Keratinocyte (primary cell): ENCODE results near the gene P2RX1. TPM values are rescaled to one million over a fixed set of nuclear protein-coding genes. Genes with fewer than 3 reads are reported as not detected.

Experiments used
- DNase-seq: peaks from one replicate; pipeline ENCODE4 v3.0.0-alpha.2; 2011; ENCODE audit warnings: low read depth, missing footprints, low spot score
- FAIRE-seq: peaks from 2 replicates; lab custom pipeline; 2011; peaks lifted over from hg19 to GRCh38; lab: Jason Lieb, UNC
- H2AFZ ChIP-seq: 2 replicates; pipeline ENCODE4 v1.6.0; 2012; ENCODE audit warnings: low read length, control low read depth, inconsistent platforms; ENCODE audit not compliant: control insufficient read depth
- H3K27ac ChIP-seq: 2 replicates; pipeline ENCODE4 v1.5.1; 2011; ENCODE audit warnings: low read length; ENCODE audit not compliant: control insufficient read depth, insufficient read depth
- H3K27me3 ChIP-seq: 3 replicates; pipeline ENCODE4 v1.6.0; 2011; ENCODE audit warnings: low read length; ENCODE audit not compliant: control insufficient read depth, insufficient read depth; ENCODE audit errors: extremely low read depth
- H3K36me3 ChIP-seq, 2 experiments: 2 replicates in 1 of 2; 3 replicates in 1 of 2; pipeline ENCODE4 v1.5.1; 2011; ENCODE audit warnings: low read length in 2 of 2, mild to moderate bottlenecking in 1 of 2; ENCODE audit not compliant: control insufficient read depth in 2 of 2, insufficient read depth in 2 of 2; ENCODE audit errors: extremely low read depth in 1 of 2
- H3K4me1 ChIP-seq: 3 replicates; pipeline ENCODE4 v1.5.1; 2011; ENCODE audit warnings: low read length; ENCODE audit not compliant: control insufficient read depth, insufficient read depth; ENCODE audit errors: extremely low read depth
- H3K4me2 ChIP-seq: 3 replicates; pipeline ENCODE4 v1.6.0; 2011; ENCODE audit warnings: low read depth, low read length; ENCODE audit not compliant: control insufficient read depth, insufficient read depth; ENCODE audit errors: extremely low read depth
- H3K4me3 ChIP-seq, 3 experiments: fragments of 200-600 bp in 1 of 3; sonication (generic) in 1 of 3; 2 replicates in 2 of 3; 3 replicates in 1 of 3; pipeline ENCODE4 v1.5.1; 2011 to 2016; ENCODE audit warnings: low read length in 3 of 3, mild to moderate bottlenecking in 3 of 3, control low read depth in 2 of 3, inconsistent platforms in 1 of 3, low read depth in 1 of 3, mixed read lengths in 1 of 3, mixed run types in 1 of 3, moderate library complexity in 1 of 3; ENCODE audit not compliant: control insufficient read depth in 2 of 3, insufficient read depth in 2 of 3; ENCODE audit errors: extremely low read depth in 1 of 3
- H3K79me2 ChIP-seq: 2 replicates; pipeline ENCODE4 v1.6.0; 2012; ENCODE audit warnings: low read length; ENCODE audit not compliant: control insufficient read depth, insufficient read depth
- H3K9ac ChIP-seq: 3 replicates; pipeline ENCODE4 v1.6.0; 2011; ENCODE audit warnings: low read length; ENCODE audit not compliant: control insufficient read depth, insufficient read depth; ENCODE audit errors: extremely low read depth
- H3K9me1 ChIP-seq: 3 replicates; pipeline ENCODE4 v1.6.0; 2011; ENCODE audit warnings: low read length; ENCODE audit not compliant: control insufficient read depth, insufficient read depth; ENCODE audit errors: extremely low read depth
- H3K9me3 ChIP-seq: 2 replicates; pipeline ENCODE4 v1.5.1; 2012; ENCODE audit warnings: low read depth, low read length; ENCODE audit not compliant: control insufficient read depth
- H4K20me1 ChIP-seq: 3 replicates; pipeline ENCODE4 v1.6.0; 2011; ENCODE audit warnings: low read length; ENCODE audit not compliant: control insufficient read depth, insufficient read depth; ENCODE audit errors: extremely low read depth
- EZH2 ChIP-seq: IDR thresholded peaks from one replicate; pipeline ENCODE4 v1.6.1; 2012; ENCODE audit warnings: inconsistent platforms, mild to moderate bottlenecking, low read length, moderate library complexity
- dilution Hi-C: fragments of 300-500 bp; cut with MboI; formaldehyde crosslinking; loops from one replicate; pipeline ENCODE4 v1.7.0; 2020; ENCODE audit warnings: low sequenced_read_pairs; ENCODE audit not compliant: extremely low pct_ligation_motif_present
- polyA plus RNA-seq, 5 experiments: library from polyadenylated mRNA; depleted of rRNA in 3 of 5; stranded (reverse) in 3 of 5; stranded (forward) in 1 of 5; unstranded in 1 of 5; fragments of >200 nt; gene quantifications; 1 replicate in 1 of 5; 2 replicates in 3 of 5; 3 replicates in 1 of 5; pipeline versions ENCODE4 v1.2.1 to v1.2.3, GENCODE V29; 2011 to 2012; ENCODE audit warnings: missing spikeins in 2 of 5, low read depth in 1 of 5, low replicate concordance in 1 of 5
- TF ChIP-seq, protein P1 (sequence below), 3 experiments: IDR thresholded peaks in 1 of 3; conservative IDR thresholded peaks in 1 of 3; optimal IDR thresholded peaks in 1 of 3; 2 replicates in 2 of 3; 3 replicates in 1 of 3; pipeline versions ENCODE3 to v1.5.1; 2011; ENCODE audit warnings: low read length in 3 of 3, mild to moderate bottlenecking in 3 of 3, moderate library complexity in 2 of 3, control low read depth in 1 of 3, inconsistent platforms in 1 of 3; ENCODE audit not compliant: insufficient read depth in 2 of 3; ENCODE audit errors: extremely low read depth in 1 of 3

Gene P2RX1
- polyA plus RNA-seq, 1 donor (not counting 4 experiments of a cell fraction or from before 2014, with no cell fraction given) = not detected

DNA sequence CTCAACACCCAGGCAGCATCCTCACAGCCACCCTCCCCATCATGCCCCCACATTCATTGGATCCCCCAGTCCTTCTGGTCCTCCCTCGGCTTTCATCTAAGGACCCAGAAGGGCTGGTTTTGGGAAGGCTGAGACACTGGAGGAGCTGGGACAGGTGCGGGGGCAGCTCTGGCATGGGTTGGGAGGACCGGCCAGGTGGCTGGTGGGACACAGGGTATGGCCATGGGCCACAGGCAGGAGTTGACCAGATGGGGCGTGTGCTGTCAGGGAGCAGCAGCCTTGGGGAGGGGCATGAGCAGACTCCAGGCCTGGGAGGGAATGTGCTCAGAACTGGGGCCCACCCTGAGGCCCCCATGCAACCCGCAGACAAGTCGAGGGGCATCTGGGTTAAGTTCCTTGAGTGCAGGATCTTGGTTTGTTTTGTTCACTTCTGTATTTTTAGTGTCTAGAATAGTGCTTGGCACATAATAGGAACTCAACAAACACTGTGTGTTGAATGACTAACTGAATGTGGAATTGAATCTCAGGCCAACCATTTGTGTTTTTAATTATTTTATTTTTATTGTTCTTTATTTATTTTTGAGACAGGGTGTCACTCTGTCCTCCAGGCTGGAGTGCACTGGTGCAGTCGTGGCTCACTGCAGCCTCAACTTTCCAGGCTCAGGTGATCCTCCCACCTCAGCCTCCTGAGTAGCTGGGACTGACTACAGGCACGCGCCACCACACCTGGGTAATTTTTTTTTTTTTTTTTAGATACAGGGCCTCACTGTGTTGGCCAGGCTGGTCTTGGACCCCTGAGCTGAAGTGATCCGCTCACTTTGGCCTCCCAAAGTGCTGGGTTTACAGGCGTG is 5.6 kb downstream of the P2RX1 start:
- no peaks in the 10 kb centered on the region for H4K20me1 ChIP-seq
- no peaks in the 10 kb centered on the region for H3K9me1 ChIP-seq
- dilution Hi-C loops = no loop called here
- FAIRE-seq (no peak), DNase-seq (no peak)
- no peaks in the 10 kb centered on the region for H3K4me1 ChIP-seq
- no peak overlapping the region for H2AFZ ChIP-seq
- H3K4me3 ChIP-seq = no peak overlapping the region
- H3K79me2 ChIP-seq = no peaks in the 10 kb centered on the region
- H3K9me3 ChIP-seq = no peaks in the 10 kb centered on the region
- no peak for TF ChIP-seq EZH2
- TF ChIP-seq, protein P1, sequence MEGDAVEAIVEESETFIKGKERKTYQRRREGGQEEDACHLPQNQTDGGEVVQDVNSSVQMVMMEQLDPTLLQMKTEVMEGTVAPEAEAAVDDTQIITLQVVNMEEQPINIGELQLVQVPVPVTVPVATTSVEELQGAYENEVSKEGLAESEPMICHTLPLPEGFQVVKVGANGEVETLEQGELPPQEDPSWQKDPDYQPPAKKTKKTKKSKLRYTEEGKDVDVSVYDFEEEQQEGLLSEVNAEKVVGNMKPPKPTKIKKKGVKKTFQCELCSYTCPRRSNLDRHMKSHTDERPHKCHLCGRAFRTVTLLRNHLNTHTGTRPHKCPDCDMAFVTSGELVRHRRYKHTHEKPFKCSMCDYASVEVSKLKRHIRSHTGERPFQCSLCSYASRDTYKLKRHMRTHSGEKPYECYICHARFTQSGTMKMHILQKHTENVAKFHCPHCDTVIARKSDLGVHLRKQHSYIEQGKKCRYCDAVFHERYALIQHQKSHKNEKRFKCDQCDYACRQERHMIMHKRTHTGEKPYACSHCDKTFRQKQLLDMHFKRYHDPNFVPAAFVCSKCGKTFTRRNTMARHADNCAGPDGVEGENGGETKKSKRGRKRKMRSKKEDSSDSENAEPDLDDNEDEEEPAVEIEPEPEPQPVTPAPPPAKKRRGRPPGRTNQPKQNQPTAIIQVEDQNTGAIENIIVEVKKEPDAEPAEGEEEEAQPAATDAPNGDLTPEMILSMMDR (optimal IDR thresholded peaks at IDR 0.05 in 1 of 3, IDR thresholded peaks at IDR 0.05 in 1 of 3, conservative IDR thresholded peaks at IDR 0.05 in 1 of 3; ENCODE audit: extremely low read depth in 1 of 3, insufficient read depth in 2 of 3, low read length in 3 of 3) = no peak
- no peak overlapping the region for H3K27ac ChIP-seq
- H3K9ac ChIP-seq = no peak overlapping the region
- H3K4me2 ChIP-seq = no peak overlapping the region
- H3K36me3 ChIP-seq = no peaks in the 10 kb centered on the region
- H3K27me3 ChIP-seq = peaks cover 5% of the 10 kb centered on the region

- dilution Hi-C loops = no loop called here
- H4K20me1 ChIP-seq = no peaks in the 10 kb centered on the region
- no peak for TF ChIP-seq EZH2
- TF ChIP-seq, protein P1 (optimal IDR thresholded peaks at IDR 0.05 in 1 of 3, IDR thresholded peaks at IDR 0.05 in 1 of 3, conservative IDR thresholded peaks at IDR 0.05 in 1 of 3; ENCODE audit: extremely low read depth in 1 of 3, insufficient read depth in 2 of 3, low read length in 3 of 3) = no peak
- H3K9ac ChIP-seq = no peak overlapping the region
- H2AFZ ChIP-seq = no peak overlapping the region
- H3K27ac ChIP-seq = no peak overlapping the region
- no peak overlapping the region for H3K4me3 ChIP-seq
- no peaks in the 10 kb centered on the region for H3K9me3 ChIP-seq
- H3K9me1 ChIP-seq = no peaks in the 10 kb centered on the region
- no peak overlapping the region for H3K4me2 ChIP-seq
- H3K27me3 ChIP-seq = peaks cover 5% of the 10 kb centered on the region
- no peaks in the 10 kb centered on the region for H3K4me1 ChIP-seq
- H3K36me3 ChIP-seq = no peaks in the 10 kb centered on the region
- no peaks in the 10 kb centered on the region for H3K79me2 ChIP-seq
- no peak for DNase-seq
- FAIRE-seq = no peak
Observed at GRCh38 chr17:3909257-3909656, 7.0 kb downstream of the P2RX1 start.
